HCT116 (cell line): ENCODE data around the gene RTN4IP1. TPM values are rescaled to one million over a fixed set of nuclear protein-coding genes. Genes with fewer than 3 reads are reported as not detected.

Source experiments
- ATAC-seq: fragments of 200-7000 bp; cut with Tn5 transposase; 2 replicates; pipeline ENCODE4 v1.9.1; 2020; ENCODE audit warnings: mild to moderate bottlenecking, moderate library complexity
- BruUV-seq: library from RNA; stranded (reverse); fragments of 400-500 nt; replicated peaks from 2 replicates; lab custom pipeline; 2021; lab: Mats Ljungman, UMichigan
- CTCF ChIA-PET: fragments of 300-600 bp; sonication (Branson Sonifier 250); formaldehyde crosslinking; loops from one replicate; lab custom pipeline; 2021; ENCODE audit warnings: antibody characterized with exemption; lab: Charles Lee
- POLR2A ChIA-PET: fragments of 300-600, 350-600 bp; sonication (Branson Sonifier 250); formaldehyde crosslinking; loops from one replicate; lab custom pipeline; 2021; ENCODE audit warnings: antibody characterized with exemption; lab: Charles Lee
- RAD21 ChIA-PET, 2 experiments: fragments of 300-600 bp; sonication (Branson Sonifier 250); formaldehyde crosslinking; loops; one replicate each; lab custom pipeline; 2023; ENCODE audit warnings: low total read pairs in 2 of 2; ENCODE audit not compliant: uncharacterized antibody in 2 of 2, unreplicated experiment in 2 of 2, low non-redundant PET in 1 of 2; lab: Charles Lee
- DNase-seq: peaks from one replicate; pipeline ENCODE4 v3.0.0-alpha.2; 2010; ENCODE audit warnings: low read depth, low spot score
- H2AFZ ChIP-seq: fragments of 200-600 bp; shearing (Covaris generic), sonication (generic); 2 replicates; pipeline ENCODE4 v1.6.1; 2017; ENCODE audit warnings: low read depth, mixed run types, mixed read lengths, antibody characterized with exemption, low read length; ENCODE audit not compliant: poor library complexity, severe bottlenecking
- H3K27ac ChIP-seq: 2 replicates; pipeline ENCODE4 v1.5.1; 2012; ENCODE audit warnings: low read depth, low read length
- H3K27me3 ChIP-seq: fragments of 200-600 bp; sonication (generic); 2 replicates; pipeline ENCODE4 v1.6.1; 2016; ENCODE audit warnings: mixed run types, low read length, mixed read lengths; ENCODE audit not compliant: insufficient read depth
- H3K36me3 ChIP-seq, 2 experiments: fragments of 200-500 bp in 1 of 2; fragments of 200-600 bp in 1 of 2; sonication (Bioruptor generic) in 1 of 2; sonication (generic) in 1 of 2; 2 replicates each; pipeline versions ENCODE4 v1.5.1 to v1.6.1; 2014 to 2016; ENCODE audit warnings: low read length in 2 of 2, inconsistent platforms in 1 of 2, mixed read lengths in 1 of 2, mixed run types in 1 of 2; ENCODE audit not compliant: insufficient read depth in 2 of 2, control insufficient read depth in 1 of 2
- H3K4me1 ChIP-seq, 2 experiments: fragments of 200-600 bp in 1 of 2; sonication (generic) in 1 of 2; 2 replicates each; pipeline versions ENCODE4 v1.5.1 to v1.6.1; 2012 to 2017; ENCODE audit warnings: low read length in 2 of 2, inconsistent platforms in 1 of 2, mild to moderate bottlenecking in 1 of 2, mixed read lengths in 1 of 2, mixed run types in 1 of 2, moderate library complexity in 1 of 2; ENCODE audit not compliant: insufficient read depth in 2 of 2, control insufficient read depth in 1 of 2
- H3K4me2 ChIP-seq: fragments of 200-600 bp; sonication (generic); 2 replicates; pipeline ENCODE4 v1.6.1; 2017; ENCODE audit warnings: mixed run types, low read length, mixed read lengths
- H3K4me3 ChIP-seq, 2 experiments: fragments of 200-600 bp in 1 of 2; sonication (generic) in 1 of 2; replicated peaks in 1 of 2; 2 replicates each; pipeline ENCODE4 v1.5.1; 2011 to 2016; ENCODE audit warnings: low read length in 2 of 2, control low read depth in 1 of 2, low read depth in 1 of 2, mild to moderate bottlenecking in 1 of 2, mixed read lengths in 1 of 2, mixed run types in 1 of 2
- H3K79me2 ChIP-seq: fragments of 200-600 bp; sonication (generic); 2 replicates; pipeline ENCODE4 v1.6.1; 2017; ENCODE audit warnings: mild to moderate bottlenecking, mixed run types, low read length, moderate library complexity, mixed read lengths; ENCODE audit not compliant: insufficient read depth
- H3K9ac ChIP-seq: fragments of 200-600 bp; sonication (generic); 2 replicates; pipeline ENCODE4 v1.6.1; 2016; ENCODE audit warnings: low read length, mixed read lengths
- H3K9me2 ChIP-seq: fragments of 200-600 bp; sonication (generic), shearing (Covaris generic); 2 replicates; pipeline ENCODE4 v1.6.1; 2017; ENCODE audit warnings: mixed run types, mild to moderate bottlenecking, moderate library complexity; ENCODE audit not compliant: insufficient read depth
- H3K9me3 ChIP-seq, 2 experiments: fragments of 200-500 bp in 1 of 2; fragments of 200-600 bp in 1 of 2; sonication (Bioruptor generic) in 1 of 2; sonication (generic) in 1 of 2; 2 replicates each; pipeline ENCODE4 v1.6.1; 2014 to 2017; ENCODE audit warnings: low read length in 2 of 2, mixed read lengths in 2 of 2, inconsistent platforms in 1 of 2, low read depth in 1 of 2, mild to moderate bottlenecking in 1 of 2, mixed run types in 1 of 2, moderate library complexity in 1 of 2; ENCODE audit not compliant: control insufficient read depth in 1 of 2, insufficient read depth in 1 of 2
- H4K20me1 ChIP-seq: fragments of 200-600 bp; sonication (generic), shearing (Covaris generic); 2 replicates; pipeline ENCODE4 v1.6.1; 2017; ENCODE audit warnings: mixed run types, mild to moderate bottlenecking, moderate library complexity; ENCODE audit not compliant: insufficient read depth
- CBX3 ChIP-seq: IDR thresholded peaks from 2 replicates; pipeline ENCODE4 v1.6.1; 2012; ENCODE audit warnings: low read depth
- CEBPB ChIP-seq: IDR thresholded peaks from 2 replicates; pipeline ENCODE4 v1.6.1; 2012; ENCODE audit warnings: low read depth
- EGR1 ChIP-seq: IDR thresholded peaks from 2 replicates; pipeline ENCODE4 v1.6.1; 2012; ENCODE audit warnings: low read depth
- EZH2 ChIP-seq: fragments of 200-600 bp; sonication (generic); IDR thresholded peaks from 2 replicates; pipeline ENCODE4 v1.6.1; 2017; ENCODE audit warnings: antibody characterized with exemption, mixed run types
- EZH2phosphoT487 ChIP-seq: fragments of 200-600 bp; IDR thresholded peaks from 2 replicates; pipeline ENCODE4 v1.6.1; 2018; ENCODE audit warnings: antibody characterized with exemption, borderline replicate concordance
- FOSL1 ChIP-seq: IDR thresholded peaks from 2 replicates; pipeline ENCODE4 v1.6.1; 2012; ENCODE audit warnings: low read depth
- JUND ChIP-seq: IDR thresholded peaks from 2 replicates; pipeline ENCODE4 v1.6.1; 2012
- POLR2A ChIP-seq: IDR thresholded peaks from 2 replicates; pipeline ENCODE4 v1.7.0; 2011; ENCODE audit warnings: borderline replicate concordance; ENCODE audit not compliant: insufficient read depth, insufficient read length; ENCODE audit errors: extremely low read depth
- POLR2AphosphoS5 ChIP-seq: IDR thresholded peaks from 2 replicates; pipeline ENCODE4 v1.6.1; 2011; ENCODE audit warnings: mild to moderate bottlenecking, low read depth, low read length, moderate library complexity
- SIN3A ChIP-seq: IDR thresholded peaks from 2 replicates; pipeline ENCODE4 v1.6.1; 2012; ENCODE audit warnings: low read depth
- SP1 ChIP-seq: IDR thresholded peaks from 2 replicates; pipeline ENCODE4 v1.6.1; 2012; ENCODE audit warnings: low read depth
- SRF ChIP-seq: IDR thresholded peaks from 2 replicates; pipeline ENCODE4 v1.6.1; 2012; ENCODE audit warnings: low read depth
- intact Hi-C: fragments of 100-400 bp; cut with micrococcal nuclease; formaldehyde crosslinking; loops from 2 replicates; pipeline ENCODE4 v1.10.0; 2022
- total RNA-seq: library from RNA; stranded (reverse); gene quantifications from one replicate; pipeline ENCODE4 v1.2.1, GENCODE V29; 2021; ENCODE audit not compliant: unreplicated experiment
- TF ChIP-seq, protein P1 (sequence below): IDR thresholded peaks from 2 replicates; pipeline ENCODE4 v1.6.1; 2011; ENCODE audit warnings: mild to moderate bottlenecking, low read length, moderate library complexity; ENCODE audit not compliant: insufficient replicate concordance; ENCODE audit errors: extremely low read depth
- TF ChIP-seq, protein P2 (sequence below): IDR thresholded peaks from 2 replicates; pipeline ENCODE4 v1.6.1; 2012
- TF ChIP-seq, protein P3 (sequence below): IDR thresholded peaks from 2 replicates; pipeline ENCODE4 v1.6.1; 2012

Gene RTN4IP1
- total RNA-seq, 1 experiment from 2014 or later = 9.1 TPM

DNA sequence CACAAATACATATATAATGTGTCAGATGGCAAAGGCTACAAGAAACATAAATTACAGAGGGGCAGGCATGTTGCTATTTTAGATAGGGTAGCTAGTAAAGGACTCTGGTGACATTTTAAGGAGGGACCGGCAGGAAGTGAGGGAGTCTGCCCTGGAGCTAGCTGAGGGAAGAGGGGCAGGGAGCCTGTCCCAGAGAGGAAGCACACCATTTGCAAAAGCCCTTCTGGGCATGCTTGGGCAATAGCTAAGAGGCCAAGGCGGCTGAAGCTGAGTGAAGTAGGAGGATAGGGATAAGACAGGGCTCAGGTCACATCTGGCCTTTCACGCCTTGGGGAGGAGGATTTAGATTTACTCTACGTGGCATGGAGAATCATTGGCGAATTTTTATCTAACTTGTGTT is 96.2 kb downstream of the RTN4IP1 start:
- Histone ChIP-seq H3K27me3 (no peaks in the 10 kb centered on the region), H3K9ac (no peak overlapping the region), H3K79me2 (no peaks in the 10 kb centered on the region), H2AFZ (no peak overlapping the region), H3K4me2 (no peak overlapping the region), H3K27ac (no peak overlapping the region), H3K9me3 (no peaks in the 10 kb centered on the region), H3K4me3 (no peak overlapping the region), H3K9me2 (no peaks in the 10 kb centered on the region), H4K20me1 (no peaks in the 10 kb centered on the region), H3K36me3 (no peaks in the 10 kb centered on the region), H3K4me1 (peaks cover 5 to 19% of the 10 kb centered on the region in 2 experiments)
- TF ChIP-seq FOSL1 (no peak), EGR1 (no peak), CEBPB (no peak), JUND (no peak), CBX3 (no peak), SP1 (no peak), EZH2 (no peak), POLR2A (no peak), SRF (no peak), SIN3A (no peak), POLR2AphosphoS5 (no peak), EZH2phosphoT487 (no peak)
- TF ChIP-seq, protein P1, sequence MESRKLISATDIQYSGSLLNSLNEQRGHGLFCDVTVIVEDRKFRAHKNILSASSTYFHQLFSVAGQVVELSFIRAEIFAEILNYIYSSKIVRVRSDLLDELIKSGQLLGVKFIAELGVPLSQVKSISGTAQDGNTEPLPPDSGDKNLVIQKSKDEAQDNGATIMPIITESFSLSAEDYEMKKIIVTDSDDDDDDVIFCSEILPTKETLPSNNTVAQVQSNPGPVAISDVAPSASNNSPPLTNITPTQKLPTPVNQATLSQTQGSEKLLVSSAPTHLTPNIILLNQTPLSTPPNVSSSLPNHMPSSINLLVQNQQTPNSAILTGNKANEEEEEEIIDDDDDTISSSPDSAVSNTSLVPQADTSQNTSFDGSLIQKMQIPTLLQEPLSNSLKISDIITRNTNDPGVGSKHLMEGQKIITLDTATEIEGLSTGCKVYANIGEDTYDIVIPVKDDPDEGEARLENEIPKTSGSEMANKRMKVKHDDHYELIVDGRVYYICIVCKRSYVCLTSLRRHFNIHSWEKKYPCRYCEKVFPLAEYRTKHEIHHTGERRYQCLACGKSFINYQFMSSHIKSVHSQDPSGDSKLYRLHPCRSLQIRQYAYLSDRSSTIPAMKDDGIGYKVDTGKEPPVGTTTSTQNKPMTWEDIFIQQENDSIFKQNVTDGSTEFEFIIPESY = no peak
- TF ChIP-seq, protein P2, sequence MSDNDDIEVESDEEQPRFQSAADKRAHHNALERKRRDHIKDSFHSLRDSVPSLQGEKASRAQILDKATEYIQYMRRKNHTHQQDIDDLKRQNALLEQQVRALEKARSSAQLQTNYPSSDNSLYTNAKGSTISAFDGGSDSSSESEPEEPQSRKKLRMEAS = no peak
- TF ChIP-seq, protein P3, sequence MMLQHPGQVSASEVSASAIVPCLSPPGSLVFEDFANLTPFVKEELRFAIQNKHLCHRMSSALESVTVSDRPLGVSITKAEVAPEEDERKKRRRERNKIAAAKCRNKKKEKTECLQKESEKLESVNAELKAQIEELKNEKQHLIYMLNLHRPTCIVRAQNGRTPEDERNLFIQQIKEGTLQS = no peak
- RAD21 ChIA-PET = no interaction called here
- intact Hi-C loops = no loop called here
- ATAC-seq (no peak), DNase-seq (no peak)
- POLR2A ChIA-PET = no interaction called here
- CTCF ChIA-PET = no interaction called here
- no TSS peak for BruUV-seq
